ENCODE results near the gene ELAVL3.

Gene ELAVL3

DNA sequence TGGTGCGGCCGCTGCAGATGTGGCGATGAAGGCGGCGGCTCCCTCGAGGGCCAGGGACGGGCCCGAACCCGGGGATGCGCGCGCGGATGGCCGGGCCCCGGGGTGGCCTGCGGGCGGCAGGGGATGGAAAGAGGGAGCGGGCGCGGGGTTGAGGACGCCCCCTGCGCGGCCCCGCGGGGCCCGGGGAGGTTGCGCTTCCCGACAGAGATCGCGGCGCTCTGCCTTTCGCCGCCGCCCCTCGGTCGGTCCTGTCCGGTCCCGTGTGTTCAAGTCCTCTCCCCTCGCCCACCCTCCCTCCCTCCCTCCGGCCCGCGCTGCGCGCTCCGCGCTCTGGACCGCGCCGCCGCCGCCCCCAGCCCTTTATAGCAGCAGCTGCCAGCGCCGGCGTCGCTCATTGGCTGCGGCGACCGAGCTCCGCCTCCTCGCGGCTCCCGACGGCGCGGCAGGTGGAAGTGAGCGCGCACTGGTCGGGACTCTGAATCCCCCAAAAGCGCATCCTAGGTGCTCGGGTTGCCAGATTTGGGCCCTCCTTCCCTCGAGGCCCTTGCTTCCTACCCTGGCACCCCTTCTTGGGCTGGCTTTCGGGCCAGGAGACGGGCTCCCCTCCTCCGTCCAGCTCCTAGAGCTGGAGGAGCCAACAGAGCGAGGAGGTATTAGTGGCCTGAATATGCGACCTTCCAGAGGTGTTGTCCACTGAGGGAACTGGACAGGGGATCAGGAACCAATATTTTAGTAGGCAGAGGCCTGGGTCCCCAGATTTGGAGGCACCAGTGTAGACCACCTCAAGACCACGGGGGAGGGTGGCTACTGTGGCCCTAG lies at the start of gene ELAVL3:
ELAVL3 (minus strand) TSS at position 332 of the 819 bp plus-strand sequence. CDS start 438 bp downstream, outside the sequence.
- DNase-seq (no peak), ATAC-seq (no peak)

DNA sequence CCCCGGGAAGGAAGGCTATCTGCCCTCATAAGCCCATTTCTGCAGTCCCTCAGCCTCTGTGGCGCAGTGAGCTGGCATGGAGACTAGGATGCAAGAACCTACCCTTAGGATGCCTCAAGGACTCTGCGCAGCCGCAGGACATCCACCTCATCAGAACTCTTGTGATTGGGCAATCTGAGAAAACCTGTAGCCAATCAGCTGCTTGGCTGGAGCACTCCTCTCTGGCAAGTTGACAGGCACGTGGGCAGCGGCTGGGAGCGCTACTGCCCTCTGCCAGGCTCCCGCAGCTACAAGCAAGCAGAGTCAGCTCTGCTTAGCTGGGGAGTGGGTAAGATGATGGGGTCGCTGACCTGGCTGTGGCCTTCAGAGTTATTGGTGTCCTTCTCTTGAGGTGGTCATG lies 49.6 kb upstream of the ELAVL3 start:
- DNase-seq (peak; percentile 65), ATAC-seq (no peak)

DNA sequence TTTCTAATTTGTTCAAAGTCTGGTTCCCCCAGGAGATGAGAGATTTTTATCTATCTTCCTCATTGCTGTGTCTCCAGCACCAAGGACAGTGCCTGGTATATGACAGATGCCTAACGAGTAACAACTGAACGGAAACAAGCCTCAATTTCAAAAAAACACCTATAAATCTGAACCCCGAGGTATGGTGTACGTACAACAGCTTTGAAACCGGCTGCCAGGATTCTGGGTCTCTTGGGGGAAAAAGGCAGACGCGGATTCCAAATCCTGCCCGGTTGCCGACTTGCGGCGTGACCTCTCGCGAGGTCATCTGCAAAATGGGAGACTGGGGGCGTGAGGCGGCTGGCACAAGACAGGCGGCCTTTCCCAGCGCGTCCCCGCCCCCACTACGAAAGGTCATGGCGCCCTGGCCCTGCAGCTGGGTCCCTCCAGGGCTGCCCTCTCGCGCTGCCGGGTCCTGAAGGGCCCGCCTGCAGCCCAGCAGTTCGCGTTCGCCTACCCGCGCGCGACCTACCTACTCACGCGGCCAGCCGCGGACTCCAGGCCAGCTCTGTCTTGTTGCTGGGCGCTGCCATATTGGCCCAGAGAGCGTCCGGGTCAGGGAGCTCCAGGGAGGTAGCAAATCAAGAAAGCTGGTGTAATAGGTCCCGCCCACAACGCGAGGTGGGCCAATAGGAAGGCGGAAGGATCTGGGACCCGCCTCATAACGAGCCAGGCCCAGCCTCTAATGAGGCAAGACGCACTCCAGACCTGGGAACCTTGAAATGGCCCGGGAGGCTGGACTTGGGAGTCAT lies 47.9 kb upstream of the ELAVL3 start, which contains the start of gene ECSIT:
ECSIT (minus strand) TSS at position 584 of the 791 bp plus-strand sequence. CDS start 9,964 bp downstream, outside the sequence.
- ATAC-seq (peak; percentile 96), DNase-seq (peak; percentile 94)

DNA sequence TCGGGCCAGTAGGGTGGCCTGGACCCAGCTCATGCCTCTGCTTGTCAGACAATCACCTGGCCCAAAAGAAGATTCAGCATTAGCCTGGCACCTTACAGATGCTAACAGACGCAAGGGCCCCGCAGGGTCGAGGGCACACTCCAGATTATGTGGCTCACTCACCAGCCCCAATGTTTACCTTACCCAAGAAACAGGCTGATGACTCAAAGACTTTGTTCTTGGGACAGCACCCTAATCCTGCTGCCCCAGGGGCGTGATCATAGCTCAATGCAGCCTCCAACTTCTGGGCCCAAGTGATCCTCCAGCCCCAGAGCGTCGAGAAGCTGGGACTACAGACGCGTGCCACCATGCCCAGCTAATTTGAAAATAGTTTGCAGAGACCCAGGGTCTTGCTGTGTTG lies 38.3 kb upstream of the ELAVL3 start:
- no peak for ATAC-seq
- no peak for DNase-seq

DNA sequence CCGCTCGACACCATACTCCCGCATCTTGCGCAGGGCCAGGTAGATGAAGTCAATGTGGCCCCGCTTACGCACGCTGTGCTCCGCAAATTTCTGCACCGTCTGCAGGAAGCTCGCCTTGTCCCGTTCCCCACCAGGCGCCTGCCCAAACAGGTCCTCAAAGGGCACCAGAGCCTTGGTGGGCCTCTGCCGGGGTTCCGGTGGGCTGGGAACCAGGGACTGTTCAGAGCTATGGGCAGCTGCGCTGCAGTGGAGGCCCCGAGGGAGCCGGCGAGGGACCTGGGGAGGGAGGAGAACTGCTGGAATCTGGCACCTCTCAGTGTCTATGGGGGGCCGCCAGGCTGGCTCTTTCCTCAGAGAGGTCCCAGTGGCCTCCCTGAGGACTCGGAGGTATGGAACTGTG lies 33.1 kb upstream of the ELAVL3 start:
- ATAC-seq (no peak), DNase-seq (no peak)

DNA sequence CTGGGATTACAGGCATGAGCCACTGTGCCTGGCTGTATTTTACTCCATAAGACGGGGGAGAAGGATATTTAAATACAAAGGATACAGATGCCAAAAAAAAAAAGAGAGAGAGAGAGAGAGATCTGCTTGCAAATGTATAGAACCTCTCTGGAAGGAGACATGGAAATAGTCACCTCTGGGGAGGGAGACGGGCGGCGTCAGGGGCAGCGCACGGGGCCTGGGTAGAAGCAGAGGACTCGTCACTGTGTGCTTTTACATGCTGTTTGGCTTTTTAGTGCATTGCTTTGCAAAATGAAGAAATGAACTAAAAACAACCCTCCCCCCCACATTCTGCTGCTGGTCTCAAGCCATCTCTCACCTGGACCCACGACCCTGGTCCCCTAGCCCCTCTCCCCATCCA lies 29.6 kb upstream of the ELAVL3 start:
- DNase-seq (no peak), ATAC-seq (no peak)

DNA sequence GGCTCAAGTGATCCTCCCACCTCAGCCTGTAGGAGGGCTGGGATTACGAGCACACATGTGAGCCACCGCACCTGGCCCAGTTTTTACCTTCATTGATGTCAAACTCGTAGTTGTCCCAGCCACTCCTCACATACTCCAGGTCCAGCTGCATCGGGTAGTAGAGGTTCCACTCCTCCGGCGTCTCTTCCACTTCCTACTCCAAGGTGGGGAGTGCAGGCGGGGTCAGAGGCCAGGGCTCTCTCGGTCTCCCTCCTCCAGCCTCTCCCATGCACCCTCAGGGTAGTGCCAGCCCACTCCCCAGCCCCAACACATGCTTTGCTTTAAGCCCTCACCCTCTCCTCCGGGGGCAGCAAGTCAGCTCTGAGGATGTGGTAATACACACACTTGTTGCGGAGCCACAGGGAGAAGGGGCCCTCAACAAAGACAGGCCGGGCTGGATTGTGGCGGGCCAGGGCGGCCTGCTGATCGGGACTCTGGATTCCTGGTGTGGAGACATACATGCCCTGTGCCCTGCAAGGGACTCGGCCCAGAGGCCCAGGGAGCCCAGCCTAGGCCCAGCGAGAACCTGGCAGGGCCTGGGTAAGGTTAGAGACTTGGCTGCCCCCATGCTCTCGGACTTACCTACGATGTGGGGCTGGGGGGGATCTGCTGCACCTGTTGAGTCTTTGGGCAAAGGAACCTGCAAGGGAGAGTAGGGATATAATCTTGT lies 26.7 kb upstream of the ELAVL3 start:
- DNase-seq (no peak), ATAC-seq (no peak)

DNA sequence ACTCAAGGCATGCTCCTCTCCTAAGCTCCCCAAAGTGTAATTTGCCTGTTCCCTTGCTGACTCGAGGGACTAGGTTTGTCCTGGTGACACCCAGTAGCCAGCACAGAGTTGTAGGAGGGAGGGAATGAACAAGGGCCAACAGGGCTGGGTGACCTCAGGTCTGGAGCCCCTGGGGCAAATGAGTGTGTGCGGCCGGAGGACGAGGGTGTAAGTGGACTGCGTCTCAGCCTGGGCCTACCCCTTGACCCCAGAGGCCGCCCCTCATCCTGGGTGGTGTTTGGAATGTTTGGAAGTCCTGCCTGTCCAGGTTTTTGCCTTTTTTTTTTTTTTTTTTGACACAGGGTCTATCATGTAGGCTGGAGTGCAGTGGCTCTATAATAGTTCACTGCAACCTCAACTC lies 26.1 kb upstream of the ELAVL3 start:
- no peak for ATAC-seq
- DNase-seq, result no peak

DNA sequence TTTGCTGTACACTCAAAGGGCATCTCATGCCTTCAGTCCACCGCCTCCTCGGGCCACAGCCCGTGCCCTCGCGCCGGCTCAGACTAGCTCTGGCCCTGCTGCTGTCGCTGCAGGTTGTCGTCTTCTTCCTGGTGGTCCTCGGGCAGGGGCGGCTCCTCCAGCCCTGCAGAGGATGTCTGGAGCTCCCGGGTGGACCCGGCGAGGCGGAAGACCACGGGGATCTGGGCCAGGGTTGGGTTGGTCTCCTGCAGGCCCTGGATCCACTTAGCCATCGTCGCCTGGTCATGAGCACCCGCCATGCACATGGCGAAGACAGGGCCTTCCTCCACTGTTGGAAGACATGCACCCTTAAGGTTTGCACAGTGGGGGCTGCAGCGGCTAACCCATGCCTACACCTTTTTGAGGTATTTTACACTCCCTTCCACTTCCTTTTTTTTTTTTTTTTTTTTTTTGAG lies 25.3 kb upstream of the ELAVL3 start:
- no peak for DNase-seq
- ATAC-seq, result peak; percentile 21

DNA sequence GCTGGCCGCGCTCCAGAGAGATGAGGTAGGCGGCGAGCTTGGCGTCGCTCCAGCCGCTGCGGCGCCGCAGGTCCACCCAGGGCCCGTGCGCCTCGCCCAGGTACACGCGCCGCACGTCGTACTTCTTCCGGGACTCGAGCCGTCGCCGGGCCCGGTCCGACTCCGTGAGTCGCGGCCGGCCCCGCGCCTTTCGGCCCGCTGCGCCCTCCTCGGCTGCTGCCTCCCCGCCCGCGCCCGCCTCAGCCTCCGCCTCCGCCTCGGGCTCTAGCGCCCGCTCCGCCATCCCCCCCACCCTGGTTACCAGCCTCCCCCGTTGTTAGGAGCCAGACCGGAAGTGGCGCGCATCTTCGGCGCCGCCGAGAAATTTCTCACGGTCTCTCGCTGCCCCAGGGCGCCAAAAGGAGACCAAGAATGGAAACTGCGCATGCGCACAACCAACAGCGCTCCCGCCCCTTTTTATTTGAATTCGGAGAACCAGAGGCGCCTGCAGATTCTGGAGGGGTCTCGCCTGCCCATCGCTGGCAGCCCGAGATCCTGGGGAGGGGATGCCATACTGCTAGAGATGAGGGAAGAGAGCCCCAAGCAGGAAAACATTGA lies 24.8 kb upstream of the ELAVL3 start, which contains the start of gene ZNF653:
ZNF653 (minus strand) TSS at position 336 of the 597 bp plus-strand sequence; CDS start at position 283, 53 bp downstream.
- DNase-seq (peak; percentile 95), ATAC-seq (peak; percentile 73)

DNA sequence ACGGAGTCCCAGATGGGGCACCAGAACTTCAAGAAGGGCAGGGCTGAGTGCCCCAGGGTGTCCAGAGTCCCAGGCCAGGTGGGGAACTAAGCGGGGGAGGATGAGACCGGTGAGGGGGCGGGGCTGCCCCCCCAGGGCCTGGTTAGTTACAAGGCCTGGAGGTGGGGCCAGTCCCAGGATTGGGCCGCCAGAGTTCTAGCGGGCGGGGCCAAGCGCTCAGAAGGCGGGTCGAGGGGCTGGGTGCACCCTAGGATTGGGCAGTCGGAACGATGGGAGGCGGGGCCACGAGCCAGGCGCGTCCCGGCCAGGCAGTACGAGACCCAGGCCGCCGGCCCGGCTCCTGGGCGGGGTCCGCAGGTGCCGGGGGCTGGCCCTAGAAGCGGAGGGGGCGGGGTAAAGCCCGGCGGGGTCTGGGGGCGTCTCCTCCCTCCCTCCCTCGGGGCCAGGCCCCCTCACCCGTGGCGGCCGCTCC lies 24.2 kb upstream of the ELAVL3 start:
- peak; percentile 99 for DNase-seq
- ATAC-seq, result peak; percentile 95

DNA sequence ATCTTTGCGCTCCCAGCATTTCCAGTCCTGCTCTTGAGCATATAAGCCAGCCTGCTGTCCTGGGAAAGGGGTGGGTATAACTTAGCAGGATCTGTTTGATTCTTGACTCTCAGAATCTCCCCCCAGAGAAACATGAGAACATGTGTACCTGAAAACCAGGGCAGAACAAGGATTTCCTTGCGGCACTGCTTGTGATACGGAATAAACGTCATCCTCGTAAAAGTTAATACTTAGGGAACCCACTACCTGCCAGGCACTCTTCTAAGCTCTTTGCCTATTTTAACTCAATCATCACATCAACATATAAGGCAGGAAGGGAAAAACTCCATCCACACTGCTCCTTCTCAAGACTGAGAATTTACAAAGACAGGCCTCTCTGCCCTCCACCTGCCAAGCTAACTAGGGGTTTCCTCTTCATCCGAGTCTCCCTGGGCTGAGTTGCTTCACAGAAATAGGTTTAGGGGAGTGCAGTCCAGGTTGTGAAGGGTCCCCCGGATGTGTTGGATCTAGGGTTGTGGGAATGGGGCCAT lies 23.7 kb upstream of the ELAVL3 start:
- DNase-seq (no peak), ATAC-seq (no peak)

DNA sequence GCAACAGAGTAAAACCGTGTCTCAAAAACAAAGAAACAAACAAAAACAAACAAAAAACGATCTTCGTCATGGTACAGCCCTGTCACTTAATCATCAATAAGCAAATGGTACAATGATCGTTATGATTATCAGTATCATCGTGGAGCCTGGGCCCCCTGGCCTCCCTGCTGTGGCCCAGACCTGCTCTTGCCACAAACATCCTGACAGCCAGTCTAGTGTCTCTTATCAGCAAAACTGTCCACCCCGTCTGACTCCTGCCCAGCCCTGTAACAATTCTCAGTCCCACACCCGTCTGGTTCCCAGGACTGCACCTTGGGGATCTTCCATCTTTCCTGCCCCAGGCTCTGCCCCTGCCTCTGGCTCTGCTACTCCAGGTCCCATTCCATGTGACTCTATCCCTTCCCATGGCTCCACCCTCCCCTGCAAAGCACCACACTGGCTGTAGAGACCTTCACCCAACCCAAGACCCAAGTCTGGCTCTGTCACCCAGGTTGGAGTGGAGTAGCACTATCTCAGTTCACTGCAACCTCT lies 19.1 kb upstream of the ELAVL3 start:
- no peak for ATAC-seq

DNA sequence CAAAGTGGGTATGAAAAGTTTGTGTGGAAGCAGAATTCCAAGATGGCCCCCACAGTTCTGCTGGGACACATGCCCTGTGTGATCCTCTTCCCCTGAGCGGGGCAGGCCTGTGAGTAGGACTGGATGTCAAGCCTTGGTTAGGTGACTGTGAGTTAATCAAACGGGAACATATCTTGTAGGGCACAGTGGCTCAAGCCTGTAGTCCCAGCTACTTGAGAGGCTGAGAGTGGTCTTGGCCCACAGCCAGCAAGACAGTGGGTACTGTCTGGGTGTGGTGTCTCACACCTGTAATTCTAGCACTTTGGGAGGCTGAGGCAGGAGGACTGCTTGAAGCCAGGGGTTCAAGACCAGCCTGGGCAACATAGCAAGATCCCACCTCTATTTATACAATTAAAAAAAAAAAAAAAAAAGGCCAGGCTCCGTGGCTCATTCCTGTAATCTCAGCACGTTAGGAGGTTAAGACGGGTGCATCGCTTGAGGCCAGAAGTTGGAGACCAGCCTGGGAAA lies 18.4 kb upstream of the ELAVL3 start:
- ATAC-seq (no peak), DNase-seq (no peak)

More for the DNA sequence above, 19.1 kb upstream of the ELAVL3 start:
- DNase-seq, result no peak

DNA sequence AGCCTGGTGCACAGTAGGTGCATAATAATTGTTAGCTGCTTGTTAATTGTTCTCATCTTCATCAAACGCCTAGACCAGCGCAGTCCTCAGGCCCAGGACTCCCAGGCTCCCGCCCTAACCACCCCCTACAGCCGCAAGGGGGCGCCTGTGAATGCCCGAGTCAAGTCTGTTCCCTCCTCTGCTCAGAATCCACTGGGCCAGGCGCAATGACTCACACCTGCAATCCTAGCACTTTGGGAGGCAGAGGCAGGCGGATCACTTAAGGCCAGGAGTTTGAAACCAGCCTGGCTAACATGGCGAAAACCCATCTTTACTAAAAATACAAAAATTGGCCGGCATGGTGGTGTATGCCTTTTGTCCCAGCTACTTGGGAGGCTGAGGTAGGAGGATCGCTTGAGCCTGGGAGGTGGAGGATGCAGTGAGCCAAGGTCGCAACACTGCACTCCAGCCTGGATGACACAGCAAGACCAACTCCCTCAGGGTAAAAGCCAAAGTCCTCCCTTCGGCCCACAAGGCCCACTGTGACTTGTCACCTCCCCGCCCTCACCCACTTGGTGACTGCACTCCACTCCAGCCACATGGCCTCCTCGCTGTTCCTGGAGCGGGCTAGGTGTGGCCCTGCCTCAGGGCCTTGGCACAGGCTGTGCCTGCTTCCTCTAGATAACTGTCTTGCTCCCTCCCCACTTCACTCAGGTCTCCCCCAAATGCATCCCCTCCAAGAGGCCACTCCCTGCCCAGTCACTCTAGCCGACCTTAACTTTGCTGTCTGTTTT lies 15.7 kb upstream of the ELAVL3 start:
- DNase-seq (peak; percentile 75), ATAC-seq (peak; percentile 65)

DNA sequence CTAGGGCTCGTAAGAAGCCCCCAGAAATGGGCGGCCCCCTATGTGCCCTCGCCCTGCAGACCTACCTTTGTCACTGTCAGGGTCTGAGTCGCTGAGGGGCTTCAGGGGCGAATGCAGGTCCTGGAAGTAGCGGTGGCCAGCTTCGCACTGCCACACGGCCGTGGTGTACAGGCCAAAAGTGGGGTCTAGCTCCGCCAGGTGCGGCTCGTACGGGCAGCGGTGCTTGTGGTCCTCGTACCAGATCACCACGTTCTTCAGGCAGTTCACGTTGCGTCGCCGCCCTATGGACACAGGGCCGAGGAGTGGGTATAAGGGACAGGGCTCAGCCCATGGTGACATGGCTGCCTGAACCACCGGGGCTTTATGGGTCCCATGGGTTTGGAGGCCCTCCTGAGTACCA lies 15.0 kb upstream of the ELAVL3 start:
- ATAC-seq (no peak), DNase-seq (no peak)

DNA sequence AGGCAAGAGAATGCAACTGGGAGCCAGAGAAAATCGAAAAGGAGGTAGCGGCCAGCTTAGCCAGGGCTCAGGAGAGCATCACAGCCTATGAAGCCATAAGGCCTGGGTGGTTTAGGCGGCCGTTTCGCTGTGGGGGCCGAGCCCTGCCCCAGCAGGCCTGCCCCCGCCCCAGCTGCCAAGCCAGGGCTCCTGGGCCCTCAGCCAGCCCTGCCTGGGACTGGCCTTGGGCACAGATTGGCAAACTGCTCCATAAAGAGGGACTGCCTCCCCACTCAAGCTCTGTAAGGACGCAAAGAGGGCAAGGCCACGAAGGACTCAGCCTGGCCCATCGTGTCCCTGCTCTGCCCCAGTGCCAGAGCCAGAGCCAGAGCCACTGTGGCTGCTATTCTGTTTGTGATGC lies 14.6 kb upstream of the ELAVL3 start:
- no peak for DNase-seq
- ATAC-seq, result no peak

DNA sequence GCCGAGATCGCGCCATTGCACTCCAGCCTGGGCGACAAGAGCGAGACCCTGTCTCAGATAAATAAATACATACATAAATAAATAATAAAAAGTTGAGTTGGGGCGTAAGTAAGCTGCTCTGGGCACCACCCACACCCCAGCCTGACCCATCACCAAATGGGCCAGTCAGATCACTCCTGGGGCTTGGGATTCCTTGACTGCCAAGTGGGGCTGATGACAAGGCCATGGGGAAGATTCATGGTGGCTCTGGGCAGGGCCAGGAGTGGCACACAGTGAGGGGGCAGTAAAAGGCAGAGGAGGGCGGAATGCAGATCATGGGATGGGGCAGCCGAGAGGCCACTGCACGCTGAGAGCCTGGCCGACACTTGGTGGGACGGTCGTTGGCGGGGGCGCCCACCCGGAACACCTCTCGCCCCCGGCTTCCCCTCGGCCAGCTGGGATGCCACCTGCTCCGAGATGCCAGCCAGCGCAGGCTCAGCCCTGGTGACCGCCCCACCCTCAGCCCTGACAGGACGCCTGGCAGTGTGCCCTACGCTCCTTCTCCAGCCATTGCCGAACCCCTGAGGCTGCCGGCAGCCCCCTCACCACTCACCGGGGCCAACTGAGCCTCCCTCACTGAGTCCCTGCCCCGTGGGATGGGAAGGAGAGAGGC lies 13.9 kb upstream of the ELAVL3 start:
- no peak for DNase-seq
- no peak for ATAC-seq

DNA sequence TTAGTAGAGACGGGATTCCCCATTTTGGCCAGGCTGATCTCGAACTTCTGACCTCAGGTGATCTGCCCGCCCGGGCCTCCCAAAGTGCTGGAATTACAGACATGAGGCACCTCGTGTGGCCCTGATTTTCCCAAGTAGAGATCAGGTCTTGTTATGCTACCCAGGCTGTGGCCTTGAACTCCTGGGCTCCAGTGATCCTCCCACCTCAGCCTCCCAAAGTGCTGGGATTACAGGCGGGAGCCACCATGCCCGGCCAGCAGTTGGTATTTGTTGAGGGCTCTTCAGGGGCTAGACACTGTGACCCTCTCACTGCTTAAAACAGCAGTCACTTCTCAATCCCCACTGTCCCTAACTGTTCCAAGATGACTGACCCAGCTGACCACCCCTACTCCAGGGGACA lies 8.5 kb upstream of the ELAVL3 start:
- DNase-seq (no peak), ATAC-seq (no peak)

Measured in stimulated activated naive CD8-positive, alpha-beta T cell treated with anti-CD3 and anti-CD28 coated beads, Interleukin-15, Interleukin-2, amounts not matched to agents 100 U/mL and 50 U/mL, for 24 hours (primary cell).